ENCODE data around the gene RBFOX1. TPM values are rescaled to one million over a fixed set of nuclear protein-coding genes. Genes with fewer than 3 reads are reported as not detected.

The RBFOX1 gene
- total RNA-seq, 1 donor from 2014 or later = not detected

- no peak for TF ChIP-seq CTCF (IDR thresholded peaks at IDR 0.05; ENCODE audit: insufficient read depth, low read length, poor library complexity, severe bottlenecking)
- no peak for DNase-seq (ENCODE audit: low read depth)
- no peaks in the 10 kb centered on the region for H3K27me3 ChIP-seq (ENCODE audit: control insufficient read depth, insufficient read depth, low read length)
- no peak overlapping the region for H3K4me3 ChIP-seq (ENCODE audit: low read depth, low read length)
- H3K36me3 ChIP-seq (ENCODE audit: control insufficient read depth, insufficient read depth, low read length) = no peaks in the 10 kb centered on the region
Observed at GRCh38 chr16:7436306-7436705, 103.7 kb downstream of the RBFOX1 start.

DNA sequence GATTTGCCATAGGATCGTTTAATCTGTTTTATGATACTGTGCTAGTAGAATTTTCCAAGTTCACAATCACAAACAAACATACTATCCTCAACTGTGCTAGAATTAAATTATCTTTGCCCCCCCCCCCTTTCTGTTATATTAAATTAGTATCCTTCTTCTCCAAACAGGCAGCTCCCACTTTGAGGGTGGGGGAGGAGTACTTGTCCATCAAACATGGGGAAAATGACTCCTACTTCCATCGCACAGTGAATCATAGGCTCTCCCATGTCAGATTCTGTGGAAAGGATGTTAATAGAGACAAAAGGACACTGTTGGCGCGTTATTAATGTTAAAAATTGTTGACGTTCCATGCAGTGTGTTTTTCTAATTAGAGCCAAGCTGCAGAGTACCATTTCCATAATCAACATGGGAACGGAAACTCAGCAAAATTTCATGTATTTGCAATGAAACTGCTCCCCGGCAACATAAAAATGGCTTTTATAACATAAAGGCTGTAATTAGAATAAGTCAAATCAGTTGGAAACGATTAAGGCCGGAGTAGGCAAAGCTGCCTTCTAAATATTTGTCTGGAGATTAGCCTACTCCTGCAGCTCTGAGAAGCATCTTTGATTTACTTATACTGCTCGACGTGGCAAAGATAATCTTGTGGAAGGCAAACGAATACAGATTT, 104.6 kb downstream of the RBFOX1 start:
- no peak for DNase-seq (ENCODE audit: low read depth)
- Histone ChIP-seq H3K27me3 (ENCODE audit: control insufficient read depth, insufficient read depth, low read length) (no peaks in the 10 kb centered on the region), H3K36me3 (ENCODE audit: control insufficient read depth, insufficient read depth, low read length) (no peaks in the 10 kb centered on the region), H3K4me3 (ENCODE audit: low read depth, low read length) (no peak overlapping the region)
- no peak for TF ChIP-seq CTCF (IDR thresholded peaks at IDR 0.05; ENCODE audit: insufficient read depth, low read length, poor library complexity, severe bottlenecking)

DNA sequence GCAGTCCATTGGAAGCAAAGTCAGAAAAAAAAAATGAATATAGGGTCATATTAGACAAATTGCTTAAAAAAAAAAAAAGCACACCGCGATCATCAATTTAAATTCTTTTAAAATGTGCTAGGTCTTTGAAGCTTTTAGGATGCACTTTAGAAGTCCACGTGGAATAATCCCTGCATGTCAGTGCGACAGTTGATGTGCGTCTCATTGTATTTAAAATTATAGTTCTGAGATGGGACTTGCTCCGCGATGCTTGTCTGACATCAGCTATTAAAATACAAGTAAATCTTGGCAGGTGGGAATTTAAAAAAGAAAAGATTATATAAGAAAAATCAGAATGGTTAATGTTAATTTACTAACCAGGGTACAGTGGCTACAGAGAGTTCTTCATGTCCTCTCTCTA, 105.2 kb downstream of the RBFOX1 start:
- DNase-seq (ENCODE audit: low read depth) = no peak
- Histone ChIP-seq H3K36me3 (ENCODE audit: control insufficient read depth, insufficient read depth, low read length) (no peaks in the 10 kb centered on the region), H3K4me3 (ENCODE audit: low read depth, low read length) (no peak overlapping the region), H3K27me3 (ENCODE audit: control insufficient read depth, insufficient read depth, low read length) (no peaks in the 10 kb centered on the region)
- TF ChIP-seq CTCF (IDR thresholded peaks at IDR 0.05; ENCODE audit: insufficient read depth, low read length, poor library complexity, severe bottlenecking) = no peak

- DNase-seq (ENCODE audit: low read depth) = no peak
- no peaks in the 10 kb centered on the region for H3K27me3 ChIP-seq (ENCODE audit: control insufficient read depth, insufficient read depth, low read length)
- no peak overlapping the region for H3K4me3 ChIP-seq (ENCODE audit: low read depth, low read length)
- H3K36me3 ChIP-seq (ENCODE audit: control insufficient read depth, insufficient read depth, low read length) = no peaks in the 10 kb centered on the region
- no peak for TF ChIP-seq CTCF (IDR thresholded peaks at IDR 0.05; ENCODE audit: insufficient read depth, low read length, poor library complexity, severe bottlenecking)
Observed at GRCh38 chr16:7438601-7439000, 106.0 kb downstream of the RBFOX1 start.

- Histone ChIP-seq H3K27me3 (ENCODE audit: control insufficient read depth, insufficient read depth, low read length) (no peaks in the 10 kb centered on the region), H3K36me3 (ENCODE audit: control insufficient read depth, insufficient read depth, low read length) (no peaks in the 10 kb centered on the region), H3K4me3 (ENCODE audit: low read depth, low read length) (no peak overlapping the region)
- no peak for TF ChIP-seq CTCF (IDR thresholded peaks at IDR 0.05; ENCODE audit: insufficient read depth, low read length, poor library complexity, severe bottlenecking)
- DNase-seq (ENCODE audit: low read depth) = no peak
Observed at GRCh38 chr16:7439518-7439917, 106.9 kb downstream of the RBFOX1 start.

- H3K4me3 ChIP-seq (ENCODE audit: low read depth, low read length) = no peak overlapping the region
- H3K27me3 ChIP-seq (ENCODE audit: control insufficient read depth, insufficient read depth, low read length) = no peaks in the 10 kb centered on the region
- TF ChIP-seq CTCF (IDR thresholded peaks at IDR 0.05; ENCODE audit: insufficient read depth, low read length, poor library complexity, severe bottlenecking) = no peak
- DNase-seq (ENCODE audit: low read depth) = no peak
- H3K36me3 ChIP-seq (ENCODE audit: control insufficient read depth, insufficient read depth, low read length) = no peaks in the 10 kb centered on the region
Observed at GRCh38 chr16:7440886-7441400, 108.3 kb downstream of the RBFOX1 start.
